Measurements from ENCODE around the gene HBA1.
"Not testable (repeated sequence)": the region's sequence is repeated elsewhere in the genome, so short reads cannot be mapped to it uniquely, and the experiment has no call there.

The HBA1 gene

DNA sequence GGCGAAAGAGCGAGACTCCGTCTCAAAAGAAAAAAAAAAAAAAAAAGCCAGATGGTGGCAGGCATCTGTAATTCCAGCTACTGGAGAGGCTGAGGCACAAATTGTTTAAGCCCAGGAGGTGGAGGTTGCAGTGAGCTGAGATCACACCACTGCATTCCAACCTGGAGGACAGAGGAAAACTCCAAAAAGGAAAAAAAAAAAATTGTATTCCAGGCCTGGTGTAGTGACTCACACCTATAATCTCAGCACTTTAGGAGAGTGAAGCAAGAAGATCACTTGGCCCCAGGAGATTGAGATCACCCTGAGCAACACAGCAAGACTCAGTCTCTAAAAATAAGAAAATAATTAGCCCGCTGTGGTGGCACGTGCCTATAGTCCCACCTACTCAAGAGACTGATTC, 23.9 kb downstream of the HBA1 start:
- TF ChIP-seq, protein P1, sequence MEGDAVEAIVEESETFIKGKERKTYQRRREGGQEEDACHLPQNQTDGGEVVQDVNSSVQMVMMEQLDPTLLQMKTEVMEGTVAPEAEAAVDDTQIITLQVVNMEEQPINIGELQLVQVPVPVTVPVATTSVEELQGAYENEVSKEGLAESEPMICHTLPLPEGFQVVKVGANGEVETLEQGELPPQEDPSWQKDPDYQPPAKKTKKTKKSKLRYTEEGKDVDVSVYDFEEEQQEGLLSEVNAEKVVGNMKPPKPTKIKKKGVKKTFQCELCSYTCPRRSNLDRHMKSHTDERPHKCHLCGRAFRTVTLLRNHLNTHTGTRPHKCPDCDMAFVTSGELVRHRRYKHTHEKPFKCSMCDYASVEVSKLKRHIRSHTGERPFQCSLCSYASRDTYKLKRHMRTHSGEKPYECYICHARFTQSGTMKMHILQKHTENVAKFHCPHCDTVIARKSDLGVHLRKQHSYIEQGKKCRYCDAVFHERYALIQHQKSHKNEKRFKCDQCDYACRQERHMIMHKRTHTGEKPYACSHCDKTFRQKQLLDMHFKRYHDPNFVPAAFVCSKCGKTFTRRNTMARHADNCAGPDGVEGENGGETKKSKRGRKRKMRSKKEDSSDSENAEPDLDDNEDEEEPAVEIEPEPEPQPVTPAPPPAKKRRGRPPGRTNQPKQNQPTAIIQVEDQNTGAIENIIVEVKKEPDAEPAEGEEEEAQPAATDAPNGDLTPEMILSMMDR (IDR thresholded peaks at IDR 0.05; ENCODE audit: low read depth, low read length): no peak
- H3K4me3 ChIP-seq (ENCODE audit: low read depth, low read length): no peak overlapping the region
- H3K27me3 ChIP-seq: no peaks in the 10 kb centered on the region
- no peaks in the 10 kb centered on the region for H3K4me1 ChIP-seq
- H3K36me3 ChIP-seq: peaks cover 75% of the 10 kb centered on the region
- DNase-seq: no peak
- H3K9me3 ChIP-seq: no peaks in the 10 kb centered on the region

DNA sequence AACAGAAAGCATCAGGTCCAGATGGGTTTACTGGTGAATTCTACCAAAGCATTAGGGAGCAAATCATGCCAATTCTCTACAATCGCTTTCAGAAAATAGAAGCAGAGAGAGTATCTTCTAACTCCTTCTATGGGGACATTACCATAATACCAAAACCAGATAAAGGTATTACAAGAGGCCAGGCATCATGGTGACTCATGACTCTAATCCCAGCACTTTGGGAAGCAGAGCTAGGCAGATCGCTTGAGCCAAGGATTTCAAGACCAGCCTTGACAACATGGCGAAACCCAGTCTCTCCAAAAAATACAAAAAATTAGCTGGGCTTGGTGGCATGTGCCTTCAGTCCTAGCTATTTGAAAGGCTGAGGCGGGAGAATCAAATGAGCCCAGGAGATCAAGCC, 26.8 kb downstream of the HBA1 start:
- no peak overlapping the region for H3K4me3 ChIP-seq (ENCODE audit: low read depth, low read length)
- no peak for DNase-seq
- TF ChIP-seq, protein P1 (IDR thresholded peaks at IDR 0.05; ENCODE audit: low read depth, low read length): no peak
- H3K9me3 ChIP-seq: no peaks in the 10 kb centered on the region
- H3K4me1 ChIP-seq: no peaks in the 10 kb centered on the region; the same call in 1 of the 2 replicates
- no peaks in the 10 kb centered on the region for H3K27me3 ChIP-seq
- H3K36me3 ChIP-seq: peaks cover 79% of the 10 kb centered on the region

DNA sequence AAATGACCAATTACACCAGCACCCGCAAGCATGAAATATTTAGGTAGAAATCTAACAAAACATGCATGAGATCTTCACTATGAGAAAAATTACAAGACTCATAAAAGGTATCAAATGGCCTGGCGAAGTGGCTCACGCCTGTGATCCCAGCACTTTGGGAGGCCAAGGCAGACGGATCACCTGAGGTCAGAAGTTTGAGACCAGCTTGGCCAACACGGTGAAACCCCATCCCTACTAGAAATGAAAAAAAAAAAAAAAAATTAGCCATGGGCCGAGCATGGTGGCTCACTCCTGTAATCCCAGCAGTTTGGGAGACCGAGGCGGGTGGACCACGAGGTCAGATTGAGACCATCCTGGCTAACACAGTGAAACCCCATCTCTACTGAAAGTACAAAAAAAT, 27.6 kb downstream of the HBA1 start:
- H3K36me3 ChIP-seq: peaks cover 79% of the 10 kb centered on the region

DNA sequence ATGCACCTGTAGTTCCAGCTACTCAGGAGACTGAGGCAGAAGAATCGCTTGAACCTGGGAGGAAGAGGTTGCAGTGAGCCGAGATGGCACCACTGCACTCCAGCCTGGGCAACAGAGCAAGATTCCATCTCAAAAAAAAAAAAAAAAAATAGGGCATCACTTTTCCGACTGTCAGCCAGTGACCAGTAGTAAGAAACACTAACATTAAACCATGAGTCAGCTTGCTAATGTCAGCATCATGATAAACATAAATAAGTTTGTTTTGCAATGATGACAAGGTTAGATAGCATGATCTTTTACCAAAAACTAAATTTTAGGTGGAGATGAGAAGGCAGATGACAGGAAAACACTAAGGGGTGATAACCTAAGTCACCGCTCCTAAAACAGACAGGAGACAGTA, 32.9 kb downstream of the HBA1 start:
- DNase-seq; H3K27me3 ChIP-seq; H3K9me3 ChIP-seq; H3K4me3 ChIP-seq (ENCODE audit: low read depth, low read length); H3K4me1 ChIP-seq: not testable (repeated sequence)
- H3K36me3 ChIP-seq: peaks cover 82% of the 10 kb centered on the region

More for the DNA sequence above, 27.6 kb downstream of the HBA1 start:
- not testable (repeated sequence) for H3K27me3 ChIP-seq; H3K4me3 ChIP-seq (ENCODE audit: low read depth, low read length); H3K4me1 ChIP-seq; DNase-seq; H3K9me3 ChIP-seq

DNA sequence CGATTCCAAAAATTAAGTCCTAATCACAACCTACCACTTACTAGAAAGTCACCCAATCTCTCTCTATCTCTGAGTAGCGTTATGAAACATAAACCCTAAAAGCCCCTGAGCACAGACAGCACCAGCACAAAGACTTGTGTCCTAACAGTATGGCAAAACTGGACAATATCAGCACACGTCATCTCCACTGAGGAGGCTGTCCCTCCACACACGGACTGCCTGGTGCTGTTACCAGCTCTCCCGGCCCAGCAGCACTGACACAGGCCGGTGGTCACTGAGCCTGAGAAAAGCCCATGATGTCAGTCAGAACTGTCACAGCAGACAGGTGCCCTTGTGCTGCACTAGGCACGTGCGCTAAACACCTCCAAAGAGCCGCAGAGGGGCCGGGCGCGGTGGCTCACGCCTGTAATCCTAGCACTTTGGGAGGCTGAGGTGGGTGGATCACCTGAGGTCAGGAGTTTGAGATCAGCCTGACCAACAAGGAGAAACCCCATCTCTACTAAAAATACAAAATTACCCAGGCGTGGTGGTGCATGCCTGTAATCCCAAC, 35.2 kb downstream of the HBA1 start:
- not testable (repeated sequence) for H3K4me3 ChIP-seq (ENCODE audit: low read depth, low read length); H3K27me3 ChIP-seq; H3K9me3 ChIP-seq; H3K4me1 ChIP-seq; DNase-seq
- H3K36me3 ChIP-seq: peaks cover 78% of the 10 kb centered on the region

DNA sequence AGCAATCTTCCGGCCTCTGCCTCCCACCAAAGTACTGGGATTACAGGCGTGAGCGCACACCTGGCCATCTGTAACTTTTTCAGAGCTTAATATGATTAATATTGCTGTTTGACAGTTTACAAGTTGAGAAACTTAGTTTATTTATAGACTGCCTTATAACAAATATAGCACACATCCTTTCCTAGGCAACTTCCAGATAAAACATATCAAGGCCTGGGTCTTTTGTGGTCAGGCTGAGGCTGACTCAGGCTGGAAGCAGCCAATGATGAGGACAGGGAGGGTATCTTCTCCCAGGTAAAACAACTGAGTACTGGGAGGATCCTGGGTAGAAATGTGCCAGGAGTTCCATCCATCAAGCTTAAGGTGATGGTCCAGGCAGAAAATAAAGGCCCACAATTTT, 36.5 kb downstream of the HBA1 start:
- TF ChIP-seq, protein P1 (IDR thresholded peaks at IDR 0.05; ENCODE audit: low read depth, low read length): no peak
- Histone ChIP-seq H3K4me1 (no peaks in the 10 kb centered on the region; the same call in 1 of the 2 replicates), H3K27me3 (no peaks in the 10 kb centered on the region), H3K4me3 (ENCODE audit: low read depth, low read length) (no peak overlapping the region), H3K9me3 (no peaks in the 10 kb centered on the region), H3K36me3 (peaks cover 78% of the 10 kb centered on the region)
- no peak for DNase-seq

DNA sequence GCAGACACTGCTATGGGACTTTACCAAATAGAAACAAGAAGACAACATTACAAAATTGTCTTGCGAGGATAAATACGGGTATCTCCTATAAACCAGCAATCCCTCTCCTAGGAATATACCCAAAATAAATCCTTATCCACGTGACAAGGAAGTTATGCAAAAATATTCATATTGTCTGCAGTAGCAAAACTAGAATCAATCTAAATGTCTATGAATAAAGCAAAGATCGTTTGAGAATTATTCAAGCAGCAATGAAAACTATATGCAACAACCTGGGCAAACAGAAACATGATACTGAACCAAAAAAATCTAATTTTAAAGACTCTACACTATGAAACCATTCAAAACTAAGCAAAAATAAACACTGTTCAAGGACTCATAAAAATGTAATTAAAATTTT, 43.5 kb downstream of the HBA1 start:
- H3K27me3 ChIP-seq: no peaks in the 10 kb centered on the region
- TF ChIP-seq, protein P1 (IDR thresholded peaks at IDR 0.05; ENCODE audit: low read depth, low read length): no peak
- DNase-seq: no peak
- peaks cover 92% of the 10 kb centered on the region for H3K36me3 ChIP-seq
- H3K9me3 ChIP-seq: no peaks in the 10 kb centered on the region
- no peak overlapping the region for H3K4me3 ChIP-seq (ENCODE audit: low read depth, low read length)
- no peaks in the 10 kb centered on the region; the same call in 1 of the 2 replicates for H3K4me1 ChIP-seq
